Measurements from ENCODE around the gene KCNJ4. TPM values are rescaled to one million over a fixed set of nuclear protein-coding genes. Genes with fewer than 3 reads are reported as not detected.
A peak's percentile ranks its signal among the peaks of the same experiment; 100 is the strongest.

Gene KCNJ4
- total RNA-seq, 1 experiment from 2014 or later: 0.92 TPM

DNA sequence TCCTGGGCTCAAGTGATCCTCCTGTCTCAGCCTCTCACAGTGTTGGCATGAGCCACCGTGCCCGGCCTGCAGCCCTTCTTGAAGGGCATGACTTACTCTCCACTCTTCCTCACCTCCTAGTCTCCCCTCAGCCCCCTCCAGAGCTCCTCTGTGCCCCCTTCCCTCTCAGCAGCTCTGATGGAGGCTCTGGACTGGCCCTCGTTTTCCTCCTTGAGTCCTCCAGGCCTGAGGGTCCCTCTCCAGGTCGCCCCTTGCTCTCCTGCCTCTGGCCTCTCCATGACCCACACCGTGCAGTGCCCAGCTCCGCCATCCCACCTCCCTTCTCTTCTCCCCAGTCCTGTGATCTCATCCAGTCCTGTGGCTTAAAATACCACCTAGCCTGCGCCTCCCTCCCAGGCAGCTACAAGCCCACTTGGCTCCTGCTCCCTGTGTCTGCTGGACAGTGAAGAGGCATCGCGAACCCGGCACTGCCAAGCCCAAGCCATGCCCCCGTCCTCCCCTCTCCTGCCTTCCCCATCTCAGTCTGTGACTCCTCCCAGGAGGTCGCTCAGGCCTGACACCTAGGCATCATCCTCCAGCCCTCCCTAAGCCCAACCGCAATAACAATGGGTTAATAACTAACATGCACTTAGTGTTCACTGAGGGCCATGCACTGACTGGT, 11.9 kb downstream of the KCNJ4 start:
- Histone ChIP-seq H3K14ac (ENCODE audit: insufficient read depth, low read length) (no peak overlapping the region), H3K79me1 (ENCODE audit: insufficient read depth, low read depth, low read length, poor library complexity, severe bottlenecking) (no peaks in the 10 kb centered on the region), H3K4ac (ENCODE audit: low read depth, low read length) (no peak overlapping the region), H2AFZ (ENCODE audit: low read length) (no peak overlapping the region), H2BK5ac (ENCODE audit: insufficient read length, low read length) (no peak overlapping the region), H2AK5ac (ENCODE audit: insufficient read length, low read length) (no peak overlapping the region), H3K18ac (ENCODE audit: insufficient read length, low read depth, low read length) (no peak overlapping the region), H3K23me2 (ENCODE audit: insufficient read length, low read depth, low read length, poor library complexity, severe bottlenecking) (peaks cover 2% of the 10 kb centered on the region), H4K91ac (ENCODE audit: insufficient read length, low read depth, low read length) (no peak overlapping the region), H3K27me3 (ENCODE audit: insufficient read depth, low read length) (no peaks in the 10 kb centered on the region), H4K5ac (ENCODE audit: insufficient read length, low read depth, low read length) (no peak overlapping the region), H3K79me2 (ENCODE audit: insufficient read depth, low read length) (no peaks in the 10 kb centered on the region), H2BK20ac (ENCODE audit: low read depth, low read length, poor library complexity, severe bottlenecking) (no peak overlapping the region), H2BK12ac (ENCODE audit: insufficient read length, low read depth, low read length) (no peak overlapping the region), H2BK15ac (ENCODE audit: low read depth, low read length) (no peak overlapping the region), H3K9ac (ENCODE audit: extremely low read depth, insufficient read length, low read length) (no peak overlapping the region), H3K23ac (ENCODE audit: insufficient read length, low read depth, low read length) (no peak overlapping the region), H3K4me1 (ENCODE audit: insufficient read depth, low read length) (no peaks in the 10 kb centered on the region), H4K8ac (replicated peaks; ENCODE audit: insufficient read length, low read depth, low read length) (no peak overlapping the region), H3K4me2 (ENCODE audit: insufficient read depth, insufficient read length, low read length) (no peak overlapping the region), H3T11ph (ENCODE audit: low read length) (no peak overlapping the region), H3K9me3 (ENCODE audit: control insufficient read depth, low read depth, low read length) (no peaks in the 10 kb centered on the region), H3K56ac (ENCODE audit: insufficient read length, low read depth, low read length) (no peak overlapping the region), H3K27ac (ENCODE audit: insufficient read length, low read depth, low read length) (no peak overlapping the region), H2BK120ac (ENCODE audit: low read depth, low read length, poor library complexity, severe bottlenecking) (no peak overlapping the region), H4K20me1 (ENCODE audit: control insufficient read depth, insufficient read depth, insufficient read length) (no peaks in the 10 kb centered on the region)
- DNase-seq: no peak
- H3K27ac Mint-ChIP-seq: peak overlapping the region in 2 of 3 experiments; percentile 9 to 65; a peak in 3 of 7 replicates
- WGBS (ENCODE audit: extremely low coverage, insufficient read length, low lambda C conversion rate): no CpG with 5 or more reads among the region's 13 CpGs
- no peak overlapping the region for H3K4me3 Mint-ChIP-seq
- peaks cover 6 to 17% of the 10 kb centered on the region in 2 experiments for H3K4me1 Mint-ChIP-seq
- H3K9me3 Mint-ChIP-seq: no peaks in the 10 kb centered on the region; a peak in 1 of 5 replicates
- no peaks in the 10 kb centered on the region for H3K36me3 Mint-ChIP-seq (ENCODE audit: insufficient read depth in 1 of 3, low read depth in 3 of 3)
- TF ChIP-seq, protein P1, sequence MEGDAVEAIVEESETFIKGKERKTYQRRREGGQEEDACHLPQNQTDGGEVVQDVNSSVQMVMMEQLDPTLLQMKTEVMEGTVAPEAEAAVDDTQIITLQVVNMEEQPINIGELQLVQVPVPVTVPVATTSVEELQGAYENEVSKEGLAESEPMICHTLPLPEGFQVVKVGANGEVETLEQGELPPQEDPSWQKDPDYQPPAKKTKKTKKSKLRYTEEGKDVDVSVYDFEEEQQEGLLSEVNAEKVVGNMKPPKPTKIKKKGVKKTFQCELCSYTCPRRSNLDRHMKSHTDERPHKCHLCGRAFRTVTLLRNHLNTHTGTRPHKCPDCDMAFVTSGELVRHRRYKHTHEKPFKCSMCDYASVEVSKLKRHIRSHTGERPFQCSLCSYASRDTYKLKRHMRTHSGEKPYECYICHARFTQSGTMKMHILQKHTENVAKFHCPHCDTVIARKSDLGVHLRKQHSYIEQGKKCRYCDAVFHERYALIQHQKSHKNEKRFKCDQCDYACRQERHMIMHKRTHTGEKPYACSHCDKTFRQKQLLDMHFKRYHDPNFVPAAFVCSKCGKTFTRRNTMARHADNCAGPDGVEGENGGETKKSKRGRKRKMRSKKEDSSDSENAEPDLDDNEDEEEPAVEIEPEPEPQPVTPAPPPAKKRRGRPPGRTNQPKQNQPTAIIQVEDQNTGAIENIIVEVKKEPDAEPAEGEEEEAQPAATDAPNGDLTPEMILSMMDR (conservative IDR thresholded peaks at IDR 0.05): no peak
- peaks cover 15% of the 10 kb centered on the region for H3K27me3 Mint-ChIP-seq (ENCODE audit: low read depth)

Measured in H9 (cell line).